ENCODE data around the gene AMZ2. TPM values are rescaled to one million over a fixed set of nuclear protein-coding genes. Genes with fewer than 3 reads are reported as not detected.
"Not testable (repeated sequence)": the region's sequence is repeated elsewhere in the genome, so short reads cannot be mapped to it uniquely, and the experiment has no call there.

AMZ2 gene
- total RNA-seq, 1 donor from 2014 or later, result 66.5 TPM

- DNase-seq (ENCODE audit: low spot score); H3K4me1 Mint-ChIP-seq (ENCODE audit: low read depth); H3K4me3 Mint-ChIP-seq (ENCODE audit: unreplicated experiment); H3K36me3 Mint-ChIP-seq (ENCODE audit: low read depth); H3K9me3 Mint-ChIP-seq (ENCODE audit: low read depth); H3K27me3 Mint-ChIP-seq (ENCODE audit: low read depth): not testable (repeated sequence)
- H3K27ac Mint-ChIP-seq (ENCODE audit: unreplicated experiment), result peak overlapping the region; percentile 27
These were observed 12.5 kb upstream of the AMZ2 start for GRCh38 chr17:68235336-68235791.

GRCh38 chr17:68237369-68238163, 10.3 kb upstream of the AMZ2 start:
- not testable (repeated sequence) for H3K36me3 Mint-ChIP-seq (ENCODE audit: low read depth); H3K27ac Mint-ChIP-seq (ENCODE audit: unreplicated experiment); H3K4me3 Mint-ChIP-seq (ENCODE audit: unreplicated experiment)

GRCh38 chr17:68238164-68238870, 9.5 kb upstream of the AMZ2 start:
- no peaks in the 10 kb centered on the region for H3K36me3 Mint-ChIP-seq (ENCODE audit: low read depth)
- no peaks in the 10 kb centered on the region for H3K4me1 Mint-ChIP-seq (ENCODE audit: low read depth)
- H3K9me3 Mint-ChIP-seq (ENCODE audit: low read depth), result no peaks in the 10 kb centered on the region
- H3K27ac Mint-ChIP-seq (ENCODE audit: unreplicated experiment), result no peak overlapping the region
- no peak overlapping the region for H3K4me3 Mint-ChIP-seq (ENCODE audit: unreplicated experiment)
- no peak for TF ChIP-seq CTCF (IDR thresholded peaks at IDR 0.05)
- DNase-seq (ENCODE audit: low spot score), result no peak
- H3K27me3 Mint-ChIP-seq (ENCODE audit: low read depth), result no peaks in the 10 kb centered on the region

More at GRCh38 chr17:68237369-68238163, 10.3 kb upstream of the AMZ2 start:
- H3K4me1 Mint-ChIP-seq (ENCODE audit: low read depth); H3K9me3 Mint-ChIP-seq (ENCODE audit: low read depth); DNase-seq (ENCODE audit: low spot score); H3K27me3 Mint-ChIP-seq (ENCODE audit: low read depth): not testable (repeated sequence)

GRCh38 chr17:68238871-68239253, 9.0 kb upstream of the AMZ2 start:
- DNase-seq (ENCODE audit: low spot score), result no peak
- H3K36me3 Mint-ChIP-seq (ENCODE audit: low read depth), result no peaks in the 10 kb centered on the region
- H3K27ac Mint-ChIP-seq (ENCODE audit: unreplicated experiment), result no peak overlapping the region
- H3K4me1 Mint-ChIP-seq (ENCODE audit: low read depth), result no peaks in the 10 kb centered on the region
- H3K27me3 Mint-ChIP-seq (ENCODE audit: low read depth), result no peaks in the 10 kb centered on the region
- H3K9me3 Mint-ChIP-seq (ENCODE audit: low read depth), result no peaks in the 10 kb centered on the region
- no peak overlapping the region for H3K4me3 Mint-ChIP-seq (ENCODE audit: unreplicated experiment)
- no peak for TF ChIP-seq CTCF (IDR thresholded peaks at IDR 0.05)

- Mint-ChIP-seq H3K9me3 (ENCODE audit: low read depth) (no peaks in the 10 kb centered on the region), H3K36me3 (ENCODE audit: low read depth) (no peaks in the 10 kb centered on the region), H3K27ac (ENCODE audit: unreplicated experiment) (no peak overlapping the region), H3K4me1 (ENCODE audit: low read depth) (no peaks in the 10 kb centered on the region), H3K4me3 (ENCODE audit: unreplicated experiment) (no peak overlapping the region), H3K27me3 (ENCODE audit: low read depth) (no peaks in the 10 kb centered on the region)
- TF ChIP-seq CTCF (IDR thresholded peaks at IDR 0.05), result no peak
- DNase-seq (ENCODE audit: low spot score), result no peak
These were observed 8.0 kb upstream of the AMZ2 start for GRCh38 chr17:68239632-68240366.
